OCI-LY1 (cell line): ENCODE results near the gene GOLGA6B.
"Not testable (repeated sequence)": the region's sequence is repeated elsewhere in the genome, so short reads cannot be mapped to it uniquely, and the experiment has no call there.

Source experiments
- H2AFZ ChIP-seq: fragments of 200-600 bp; sonication (generic), shearing (Covaris generic); 2 replicates; pipeline ENCODE4 v1.6.0; 2014; ENCODE audit warnings: antibody characterized with exemption, mild to moderate bottlenecking, low read length
- H3F3A ChIP-seq: fragments of 200-600 bp; sonication (generic), shearing (Covaris generic); 2 replicates; pipeline ENCODE4 v1.6.0; 2014; ENCODE audit warnings: mild to moderate bottlenecking, antibody characterized with exemption, low read length, moderate library complexity; ENCODE audit not compliant: insufficient read depth
- H3K27ac ChIP-seq: fragments of 200-600 bp; sonication (generic); 2 replicates; pipeline ENCODE4 v1.5.1; 2014; ENCODE audit warnings: low read length, mixed run types, mild to moderate bottlenecking, low read depth; ENCODE audit not compliant: poor library complexity, severe bottlenecking
- H3K27me3 ChIP-seq: fragments of 200-600 bp; sonication (generic); 2 replicates; pipeline ENCODE4 v1.6.0; 2014; ENCODE audit warnings: antibody characterized with exemption, mild to moderate bottlenecking, low read length, moderate library complexity; ENCODE audit not compliant: insufficient read depth
- H3K36me3 ChIP-seq: fragments of 200-600 bp; sonication (generic); 2 replicates; pipeline ENCODE4 v1.6.1; 2014; ENCODE audit warnings: mild to moderate bottlenecking, antibody characterized with exemption, low read length, moderate library complexity, mixed read lengths; ENCODE audit not compliant: insufficient read depth
- H3K4me1 ChIP-seq: fragments of 200-600 bp; sonication (generic); 2 replicates; pipeline ENCODE4 v1.5.1; 2014; ENCODE audit warnings: mild to moderate bottlenecking, low read length, moderate library complexity; ENCODE audit not compliant: insufficient read depth, severe bottlenecking
- H3K4me2 ChIP-seq: fragments of 200-600 bp; sonication (generic), shearing (Covaris generic); 2 replicates; pipeline ENCODE4 v1.6.1; 2014; ENCODE audit warnings: low read length
- H3K4me3 ChIP-seq: fragments of 200-600 bp; sonication (generic); 2 replicates; pipeline ENCODE4 v1.5.1; 2014; ENCODE audit warnings: low read length, low read depth, mild to moderate bottlenecking, mixed read lengths; ENCODE audit not compliant: poor library complexity, severe bottlenecking
- H3K79me2 ChIP-seq: fragments of 200-600 bp; shearing (Covaris generic); 2 replicates; pipeline ENCODE4 v1.6.1; 2016; ENCODE audit warnings: mixed run types, low read length, mixed read lengths; ENCODE audit not compliant: insufficient read depth
- H3K9ac ChIP-seq: fragments of 200-600 bp; sonication (generic), shearing (Covaris generic); 2 replicates; pipeline ENCODE4 v1.6.1; 2014; ENCODE audit warnings: mild to moderate bottlenecking, low read length, mixed read lengths
- H3K9me2 ChIP-seq: fragments of 200-600 bp; sonication (generic), shearing (Covaris generic); 2 replicates; pipeline ENCODE4 v1.6.1; 2014; ENCODE audit warnings: low read depth, mild to moderate bottlenecking, low read length, mixed read lengths
- H3K9me3 ChIP-seq: fragments of 200-600 bp; shearing (Covaris generic); 2 replicates; pipeline ENCODE4 v1.6.1; 2014; ENCODE audit warnings: low read length, mixed read lengths
- H4K20me1 ChIP-seq: fragments of 200-600 bp; sonication (generic), shearing (Covaris generic); 2 replicates; pipeline ENCODE4 v1.6.0; 2016; ENCODE audit warnings: mild to moderate bottlenecking, low read length; ENCODE audit not compliant: insufficient read depth
- EZH2 ChIP-seq: fragments of 200-600 bp; sonication (generic), shearing (Covaris generic); IDR thresholded peaks from 2 replicates; pipeline ENCODE4 v1.8.0; 2017; ENCODE audit warnings: borderline replicate concordance, mixed run types, mild to moderate bottlenecking, antibody characterized with exemption, low read length, moderate library complexity, mixed read lengths
- TF ChIP-seq, protein P1 (sequence below): fragments of 200-600 bp; sonication (generic), shearing (Covaris generic); IDR thresholded peaks from 2 replicates; pipeline ENCODE4 v1.5.1; 2017; ENCODE audit warnings: mild to moderate bottlenecking, antibody characterized with exemption, low read length, moderate library complexity, mixed read lengths

The GOLGA6B gene, protein sequence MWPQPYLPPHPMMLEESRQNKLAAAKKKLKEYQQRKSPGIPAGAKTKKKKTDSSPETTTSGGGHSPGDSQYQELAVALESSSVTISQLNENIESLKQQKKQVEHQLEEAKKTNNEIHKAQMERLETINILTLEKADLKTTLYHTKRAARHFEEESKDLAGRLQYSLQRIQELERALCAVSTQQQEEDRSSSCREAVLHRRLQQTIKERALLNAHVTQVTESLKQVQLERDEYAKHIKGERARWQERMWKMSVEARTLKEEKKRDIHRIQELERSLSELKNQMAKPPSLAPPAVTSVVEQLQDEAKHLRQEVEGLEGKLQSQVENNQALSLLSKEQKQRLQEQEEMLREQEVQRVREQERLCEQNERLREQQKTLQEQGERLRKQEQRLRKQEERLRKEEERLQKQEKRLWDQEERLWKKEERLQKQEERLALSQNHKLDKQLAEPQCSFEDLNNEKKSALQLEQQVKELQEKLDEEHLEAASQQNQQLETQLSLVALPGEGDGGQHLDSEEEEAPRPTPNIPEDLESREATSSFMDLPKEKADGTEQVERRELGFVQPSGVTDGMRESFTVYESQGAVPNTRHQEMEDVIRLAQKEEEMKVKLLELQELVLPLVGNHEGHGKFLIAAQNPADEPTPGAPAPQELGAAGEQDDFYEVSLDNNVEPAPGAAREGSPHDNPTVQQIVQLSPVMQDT

DNA sequence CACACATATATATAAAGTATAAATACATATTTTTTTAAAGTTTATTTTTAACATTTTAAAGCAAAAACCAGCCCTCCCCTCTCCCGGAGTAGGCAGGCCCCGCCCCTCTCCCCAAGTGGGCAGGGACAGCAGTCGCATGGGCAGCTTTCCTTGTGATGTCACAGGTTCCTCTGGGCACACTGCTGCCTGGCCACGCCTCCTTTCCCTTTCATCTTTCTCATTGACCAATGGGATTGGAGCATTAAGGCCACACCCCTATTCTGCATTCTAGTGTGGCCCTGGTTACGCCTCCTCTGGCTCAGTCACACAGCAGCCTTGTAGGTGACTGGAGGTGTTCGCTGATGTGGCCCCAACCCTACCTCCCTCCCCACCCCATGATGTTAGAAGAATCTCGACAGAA, at the start of gene GOLGA6B:
Gene GOLGA6B, plus strand, starts transcription at position 301 of the 400 bp plus-strand sequence. Its CDS starts 41 bp downstream, at position 342.
- not testable (repeated sequence) for H3K27ac ChIP-seq, H3K4me3 ChIP-seq, H4K20me1 ChIP-seq, H2AFZ ChIP-seq, H3F3A ChIP-seq, H3K4me1 ChIP-seq, H3K27me3 ChIP-seq, H3K4me2 ChIP-seq, H3K79me2 ChIP-seq, H3K9ac ChIP-seq, H3K9me2 ChIP-seq, H3K9me3 ChIP-seq, H3K36me3 ChIP-seq

DNA sequence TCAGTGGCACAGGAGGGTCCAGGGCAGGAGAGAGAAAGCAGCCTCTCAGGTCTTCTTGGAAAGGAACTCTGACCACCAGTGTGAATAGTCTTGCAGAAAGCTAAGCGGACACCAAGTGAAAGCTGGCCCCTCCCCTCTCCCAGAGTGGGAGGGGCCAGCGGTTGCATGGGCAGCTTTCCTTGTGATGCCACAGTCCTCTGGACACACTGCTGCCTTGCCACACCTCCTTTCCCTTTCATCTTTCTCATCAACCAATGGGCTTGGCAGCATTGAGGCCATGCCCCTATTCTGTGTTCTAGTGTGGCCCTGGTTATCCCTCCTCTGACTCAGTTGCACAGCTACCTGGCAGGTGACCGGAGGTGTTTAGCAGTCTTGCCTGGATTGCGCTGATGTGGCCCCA, 49.7 kb upstream of the GOLGA6B start:
- Histone ChIP-seq H3K4me1 (no peaks in the 10 kb centered on the region), H3K4me2 (no peak overlapping the region), H3K36me3 (no peaks in the 10 kb centered on the region), H3F3A (no peaks in the 10 kb centered on the region), H3K9ac (no peak overlapping the region), H3K27me3 (0 out of 2 replicates have a peak, but pooled peaks cover 4% of the 10 kb centered on the region), H4K20me1 (no peaks in the 10 kb centered on the region), H3K27ac (no peak overlapping the region), H3K9me2 (no peaks in the 10 kb centered on the region), H3K4me3 (no peak overlapping the region), H3K79me2 (no peaks in the 10 kb centered on the region), H2AFZ (no peak overlapping the region), H3K9me3 (no peaks in the 10 kb centered on the region)
- TF ChIP-seq, protein P1, sequence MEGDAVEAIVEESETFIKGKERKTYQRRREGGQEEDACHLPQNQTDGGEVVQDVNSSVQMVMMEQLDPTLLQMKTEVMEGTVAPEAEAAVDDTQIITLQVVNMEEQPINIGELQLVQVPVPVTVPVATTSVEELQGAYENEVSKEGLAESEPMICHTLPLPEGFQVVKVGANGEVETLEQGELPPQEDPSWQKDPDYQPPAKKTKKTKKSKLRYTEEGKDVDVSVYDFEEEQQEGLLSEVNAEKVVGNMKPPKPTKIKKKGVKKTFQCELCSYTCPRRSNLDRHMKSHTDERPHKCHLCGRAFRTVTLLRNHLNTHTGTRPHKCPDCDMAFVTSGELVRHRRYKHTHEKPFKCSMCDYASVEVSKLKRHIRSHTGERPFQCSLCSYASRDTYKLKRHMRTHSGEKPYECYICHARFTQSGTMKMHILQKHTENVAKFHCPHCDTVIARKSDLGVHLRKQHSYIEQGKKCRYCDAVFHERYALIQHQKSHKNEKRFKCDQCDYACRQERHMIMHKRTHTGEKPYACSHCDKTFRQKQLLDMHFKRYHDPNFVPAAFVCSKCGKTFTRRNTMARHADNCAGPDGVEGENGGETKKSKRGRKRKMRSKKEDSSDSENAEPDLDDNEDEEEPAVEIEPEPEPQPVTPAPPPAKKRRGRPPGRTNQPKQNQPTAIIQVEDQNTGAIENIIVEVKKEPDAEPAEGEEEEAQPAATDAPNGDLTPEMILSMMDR = no peak
- no peak for TF ChIP-seq EZH2

DNA sequence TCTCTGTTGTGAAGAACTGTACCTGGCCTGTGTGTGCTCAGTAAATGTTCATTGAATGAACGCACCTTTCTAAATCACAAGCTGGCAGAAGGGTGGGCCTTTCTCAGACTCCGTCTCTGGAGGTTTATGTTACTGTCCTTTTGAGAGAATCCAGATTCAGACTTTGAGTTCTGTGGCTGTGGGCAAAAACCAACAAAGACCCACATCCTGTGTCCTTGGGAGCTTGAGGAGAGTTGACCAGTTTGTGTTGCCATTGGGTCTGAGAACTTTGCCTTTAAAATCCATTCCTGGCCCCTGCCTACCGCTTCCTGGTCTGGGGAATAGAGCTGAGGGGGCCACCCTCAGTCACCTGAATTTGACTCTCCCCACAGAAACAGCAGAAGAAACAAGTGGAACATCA, 46.4 kb upstream of the GOLGA6B start:
- H3K4me2 ChIP-seq, H3K4me1 ChIP-seq, H3K27me3 ChIP-seq, H3K9me3 ChIP-seq, H3F3A ChIP-seq, H2AFZ ChIP-seq, H3K27ac ChIP-seq, H4K20me1 ChIP-seq, H3K9me2 ChIP-seq, H3K9ac ChIP-seq, H3K4me3 ChIP-seq, H3K79me2 ChIP-seq, H3K36me3 ChIP-seq: not testable (repeated sequence)

DNA sequence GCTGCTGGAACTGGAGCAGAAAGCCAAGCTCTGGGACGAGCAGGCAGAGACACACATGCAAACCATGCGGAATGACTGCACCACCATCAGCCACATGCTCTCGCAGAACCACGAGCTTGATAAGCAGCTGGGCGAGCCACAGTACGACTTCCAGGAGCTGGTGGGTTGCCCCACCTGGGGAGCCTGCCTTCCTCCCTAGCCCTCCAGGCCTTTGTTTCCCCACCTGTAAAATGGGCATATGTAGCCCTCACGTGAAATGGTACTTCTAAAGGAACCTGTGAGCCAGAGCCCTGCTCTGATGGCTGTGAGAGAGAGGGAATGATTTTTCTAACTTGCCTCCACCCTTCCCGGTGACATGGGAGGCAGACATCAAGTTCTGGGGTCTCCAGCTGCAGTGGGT, 44.6 kb upstream of the GOLGA6B start:
- H4K20me1 ChIP-seq = no peaks in the 10 kb centered on the region
- H3K4me3 ChIP-seq = no peak overlapping the region
- no peak overlapping the region for H2AFZ ChIP-seq
- no peaks in the 10 kb centered on the region for H3K4me1 ChIP-seq
- no peak overlapping the region for H3K9ac ChIP-seq
- TF ChIP-seq EZH2 = no peak
- TF ChIP-seq, protein P1 = no peak
- no peaks in the 10 kb centered on the region for H3K9me2 ChIP-seq
- H3K79me2 ChIP-seq = no peaks in the 10 kb centered on the region
- no peaks in the 10 kb centered on the region for H3K36me3 ChIP-seq
- H3K27me3 ChIP-seq = 0 out of 2 replicates have a peak, but pooled peaks cover 4% of the 10 kb centered on the region
- no peak overlapping the region for H3K4me2 ChIP-seq
- H3F3A ChIP-seq = no peaks in the 10 kb centered on the region
- no peak overlapping the region for H3K27ac ChIP-seq
- H3K9me3 ChIP-seq = no peaks in the 10 kb centered on the region

DNA sequence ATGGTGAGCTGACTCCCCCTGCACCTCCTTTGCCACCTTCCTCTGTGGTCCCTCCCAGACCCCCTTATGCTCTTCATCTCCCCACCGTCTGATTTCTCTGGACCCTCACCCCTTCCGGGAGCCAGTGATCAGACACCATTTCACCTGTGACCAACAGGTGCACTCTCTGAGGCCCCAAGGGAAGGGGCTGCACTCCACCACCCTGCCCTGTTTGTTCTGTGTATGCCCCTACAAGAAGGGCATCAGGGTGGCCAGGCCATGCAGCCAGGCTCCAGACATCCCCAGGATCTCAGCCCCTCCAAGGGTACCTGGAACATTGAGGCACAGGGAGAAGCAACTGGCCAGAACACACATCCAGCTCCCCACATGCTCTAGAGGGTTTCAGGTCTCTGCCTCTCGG, 42.2 kb upstream of the GOLGA6B start:
- not testable (repeated sequence) for H3K36me3 ChIP-seq, H3K9me3 ChIP-seq, H3K9me2 ChIP-seq, H3K4me3 ChIP-seq, H3F3A ChIP-seq, H3K27me3 ChIP-seq, H3K9ac ChIP-seq, H3K4me2 ChIP-seq, H3K79me2 ChIP-seq, H4K20me1 ChIP-seq, H2AFZ ChIP-seq, H3K27ac ChIP-seq, H3K4me1 ChIP-seq
